ENCODE measurements around the gene ZNF8. TPM values are rescaled to one million over a fixed set of nuclear protein-coding genes. Genes with fewer than 3 reads are reported as not detected.

ZNF8 gene
- total RNA-seq, 2 experiments from 2014 or later = 5.2 to 5.8 TPM

DNA sequence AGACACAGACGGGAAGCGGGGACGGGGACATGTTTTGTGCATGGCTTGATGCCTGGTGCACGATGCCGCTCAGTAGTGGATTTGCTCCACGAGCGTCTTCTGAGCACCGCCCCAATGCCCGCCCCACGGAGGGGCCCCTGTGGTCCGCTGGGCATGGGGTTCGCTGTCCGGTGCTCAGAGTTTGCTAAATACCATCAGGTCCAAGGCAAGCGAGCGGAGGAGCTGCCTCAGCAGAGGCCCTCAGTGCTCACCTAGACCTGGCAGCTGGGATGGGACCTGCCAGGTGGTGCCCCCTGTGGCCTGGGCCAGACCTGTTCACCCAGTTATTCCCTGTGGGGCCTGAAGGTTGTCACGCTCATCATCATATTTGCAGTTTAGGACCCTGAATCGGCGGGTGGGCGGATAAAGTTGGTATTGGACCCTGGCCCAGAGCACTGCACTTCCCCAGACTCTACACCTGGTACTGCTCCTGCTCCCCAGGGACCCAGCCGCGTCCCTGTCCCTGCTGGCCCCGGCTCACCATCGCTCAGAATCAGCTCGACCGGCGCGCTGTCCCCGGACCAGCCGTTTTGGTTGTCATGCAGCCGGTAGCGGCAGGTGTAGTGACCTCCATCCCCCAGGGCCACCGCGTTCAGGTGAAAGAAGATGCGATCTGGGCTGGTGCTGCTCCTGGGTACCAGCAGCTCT lies 72.3 kb downstream of the ZNF8 start:
- DNase-seq (no peak), ATAC-seq (no peak)
- CTCF ChIA-PET = no interaction called here
- TF ChIP-seq, protein P1, sequence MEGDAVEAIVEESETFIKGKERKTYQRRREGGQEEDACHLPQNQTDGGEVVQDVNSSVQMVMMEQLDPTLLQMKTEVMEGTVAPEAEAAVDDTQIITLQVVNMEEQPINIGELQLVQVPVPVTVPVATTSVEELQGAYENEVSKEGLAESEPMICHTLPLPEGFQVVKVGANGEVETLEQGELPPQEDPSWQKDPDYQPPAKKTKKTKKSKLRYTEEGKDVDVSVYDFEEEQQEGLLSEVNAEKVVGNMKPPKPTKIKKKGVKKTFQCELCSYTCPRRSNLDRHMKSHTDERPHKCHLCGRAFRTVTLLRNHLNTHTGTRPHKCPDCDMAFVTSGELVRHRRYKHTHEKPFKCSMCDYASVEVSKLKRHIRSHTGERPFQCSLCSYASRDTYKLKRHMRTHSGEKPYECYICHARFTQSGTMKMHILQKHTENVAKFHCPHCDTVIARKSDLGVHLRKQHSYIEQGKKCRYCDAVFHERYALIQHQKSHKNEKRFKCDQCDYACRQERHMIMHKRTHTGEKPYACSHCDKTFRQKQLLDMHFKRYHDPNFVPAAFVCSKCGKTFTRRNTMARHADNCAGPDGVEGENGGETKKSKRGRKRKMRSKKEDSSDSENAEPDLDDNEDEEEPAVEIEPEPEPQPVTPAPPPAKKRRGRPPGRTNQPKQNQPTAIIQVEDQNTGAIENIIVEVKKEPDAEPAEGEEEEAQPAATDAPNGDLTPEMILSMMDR (IDR thresholded peaks at IDR 0.05) = no peak
- no peak overlapping the region for H3K4me3 Mint-ChIP-seq
- intact Hi-C loops (cut with micrococcal nuclease) = no loop called here
- H3K27ac Mint-ChIP-seq = no peak overlapping the region
- POLR2A ChIA-PET = interaction anchor here (0.6 to 1.8 kb wide), 3 partner anchors 11 to 519 kb away, joined by 3 to 7 read pairs (median 4); partner anchors contain the start of gene ZNF497
- peaks cover 19% of the 10 kb centered on the region for H3K36me3 Mint-ChIP-seq (ENCODE audit: low read depth)
- H3K27me3 Mint-ChIP-seq = no peaks in the 10 kb centered on the region
- peaks cover 26% of the 10 kb centered on the region for H3K4me1 Mint-ChIP-seq (ENCODE audit: low read depth)
- no peaks in the 10 kb centered on the region for H3K9me3 Mint-ChIP-seq

DNA sequence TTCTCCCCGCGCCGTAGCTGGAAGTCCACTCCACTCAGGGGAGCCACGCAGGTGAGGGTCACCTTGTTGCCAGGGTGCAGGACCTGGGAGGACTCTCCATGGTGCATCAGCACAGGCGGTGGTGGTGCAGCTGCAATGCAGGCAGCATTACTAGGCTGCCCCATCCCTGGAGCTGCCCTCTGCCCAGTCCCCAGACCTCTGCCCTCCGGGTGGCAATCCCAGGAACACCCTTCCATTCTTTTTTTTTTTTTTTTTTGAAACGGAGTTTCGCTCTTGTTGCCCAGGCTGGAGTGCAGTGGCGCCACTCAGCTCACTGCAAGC lies 72.8 kb downstream of the ZNF8 start:
- Mint-ChIP-seq H3K36me3 (ENCODE audit: low read depth) (peaks cover 21% of the 10 kb centered on the region), H3K4me3 (no peak overlapping the region), H3K27ac (no peak overlapping the region), H3K4me1 (ENCODE audit: low read depth) (peaks cover 29% of the 10 kb centered on the region), H3K9me3 (no peaks in the 10 kb centered on the region), H3K27me3 (no peaks in the 10 kb centered on the region)
- TF ChIP-seq, protein P1 (IDR thresholded peaks at IDR 0.05) = no peak
- intact Hi-C loops (cut with micrococcal nuclease) = no loop called here
- ChIA-PET CTCF (no interaction called here), POLR2A (interaction anchor here (0.9 to 1.8 kb wide), 2 partner anchors 10 to 47 kb away, joined by 3 to 7 read pairs; partner anchors contain the start of gene ZNF497)
- DNase-seq (no peak), ATAC-seq (no peak)

DNA sequence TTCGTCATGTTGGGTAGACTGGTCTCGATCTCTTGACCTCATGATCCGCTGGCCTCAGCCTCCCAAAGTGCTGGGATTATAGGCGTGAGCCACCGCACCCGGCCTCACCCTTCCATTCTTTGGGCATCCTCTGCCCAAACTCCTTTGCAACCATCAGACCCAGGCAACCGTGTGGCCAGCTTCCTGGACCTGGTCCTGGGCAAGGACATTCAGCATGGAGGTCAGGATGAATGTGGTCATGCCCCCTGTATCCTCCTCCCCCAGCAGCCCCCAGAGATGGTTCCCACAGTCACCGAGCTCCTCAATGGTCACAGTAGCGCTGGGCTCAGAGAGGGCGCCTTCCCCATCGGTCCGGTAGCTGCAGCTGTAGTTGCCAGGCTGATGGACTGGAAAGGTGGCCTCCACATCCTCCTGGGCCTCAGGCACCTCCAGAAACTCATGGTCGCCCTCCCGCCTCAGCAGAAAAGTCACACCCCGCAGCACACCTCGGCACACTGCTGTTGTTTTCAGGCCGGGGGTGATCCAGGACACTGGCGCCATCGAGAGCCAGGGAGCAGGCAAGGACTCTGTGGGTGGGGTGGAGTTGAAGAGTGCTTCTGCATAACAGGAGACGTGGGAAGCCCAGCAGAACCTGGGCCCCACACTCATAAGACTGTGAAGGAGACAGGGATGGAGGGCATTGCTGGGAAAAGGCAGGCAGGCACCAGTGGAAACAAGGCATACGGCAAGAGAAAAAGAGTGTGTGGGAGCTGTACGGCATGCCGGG lies 73.4 kb downstream of the ZNF8 start:
- DNase-seq = no peak
- TF ChIP-seq, protein P1 (IDR thresholded peaks at IDR 0.05) = no peak
- intact Hi-C loops (cut with micrococcal nuclease) = no loop called here
- Mint-ChIP-seq H3K27me3 (no peaks in the 10 kb centered on the region), H3K4me3 (no peak overlapping the region), H3K9me3 (no peaks in the 10 kb centered on the region), H3K4me1 (ENCODE audit: low read depth) (peaks cover 30% of the 10 kb centered on the region), H3K36me3 (ENCODE audit: low read depth) (peaks cover 21% of the 10 kb centered on the region), H3K27ac (no peak overlapping the region)
- CTCF ChIA-PET = no interaction called here
- no peak for ATAC-seq
- POLR2A ChIA-PET = interaction anchor here (0.9 to 1.8 kb wide), 2 partner anchors 10 to 48 kb away, joined by 3 to 7 read pairs; partner anchors contain the start of gene ZNF497

Small RNA genes within 50 kb of the gene (microRNA-seq; reads per million reads assigned to microRNA genes)
- gene MIR6806 (ENCODE audit: borderline microRNAs expressed, borderline replicate concordance) = not detected

Other genes starting within 250 kb of the ZNF8 start
- not detected for gene ZSCAN1, start 244.9 kb upstream of the ZNF8 start, total RNA-seq
- gene ZNF135, start 219.7 kb upstream of the ZNF8 start, total RNA-seq = 1 to 10 TPM; 1.2 to 1.4 TPM
- 10 to 100 TPM; 27.0 to 31.7 TPM for gene ZSCAN18, start 180.7 kb upstream of the ZNF8 start, total RNA-seq
- gene ZNF329, start 128.2 kb upstream of the ZNF8 start, total RNA-seq = 1 to 10 TPM; 6.0 to 6.2 TPM
- gene ZNF274, start 95.9 kb upstream of the ZNF8 start, total RNA-seq = 10 to 100 TPM; 24.0 to 25.9 TPM
- gene ZNF544, start 50.0 kb upstream of the ZNF8 start, total RNA-seq = 10 to 100 TPM; 49.8 to 52.3 TPM
- gene ERVK3-1, start 26.4 kb downstream of the ZNF8 start, total RNA-seq = 10 to 100 TPM; 40.6 to 43.0 TPM
- gene ZSCAN22, start 48.0 kb downstream of the ZNF8 start, total RNA-seq = 1 to 10 TPM; 2.6 to 2.9 TPM
- 10 to 100 TPM; 35.2 to 36.2 TPM for gene A1BG, start 74.5 kb downstream of the ZNF8 start, total RNA-seq
- gene ZNF497, start 83.8 kb downstream of the ZNF8 start, total RNA-seq = 1 to 10 TPM; 1.3 to 1.6 TPM
- 1 to 10 TPM; 1.5 to 1.6 TPM for gene ZNF837, start 102.1 kb downstream of the ZNF8 start, total RNA-seq
- 1,000 to 10,000 TPM; 1,906 to 1,936 TPM for gene RPS5, start 108.3 kb downstream of the ZNF8 start, total RNA-seq
- gene RNF225, start 116.7 kb downstream of the ZNF8 start, total RNA-seq = 1 to 10 TPM in 1 of 2 experiments, under 1 TPM in 1; 0.81 to 1.1 TPM
- 10 to 100 TPM; 12.0 to 14.3 TPM for gene ZNF584, start 129.7 kb downstream of the ZNF8 start, total RNA-seq
- gene ZNF132, start 161.2 kb downstream of the ZNF8 start, total RNA-seq = 1 to 10 TPM; 3.4 to 3.8 TPM
- 1 to 10 TPM; 7.6 to 8.2 TPM for gene ZNF324B, start 172.7 kb downstream of the ZNF8 start, total RNA-seq
- 10 to 100 TPM in 1 of 2 experiments, 1 to 10 TPM in 1; 8.1 to 10.1 TPM for gene ZNF324, start 188.1 kb downstream of the ZNF8 start, total RNA-seq
- 1 to 10 TPM; 3.5 to 4.0 TPM for gene ZNF446, start 197.4 kb downstream of the ZNF8 start, total RNA-seq
- gene SLC27A5, start 233.0 kb downstream of the ZNF8 start, total RNA-seq = 10 to 100 TPM; 21.7 to 26.6 TPM
- 1 to 10 TPM; 7.4 to 7.9 TPM for gene ZBTB45, start 240.9 kb downstream of the ZNF8 start, total RNA-seq

All from activated CD8-positive, alpha-beta T cell treated with anti-CD3 and anti-CD28 coated beads for 36 hours (primary cell).